Middle frontal gyrus (tissue), 1 donor: ENCODE results near the gene METTL23.
"Not testable (repeated sequence)": the region's sequence is repeated elsewhere in the genome, so short reads cannot be mapped to it uniquely, and the experiment has no call there.

Experiments
- DNase-seq: peaks from one replicate; pipeline ENCODE4 v3.0.0-alpha.2; 2015; ENCODE audit warnings: low spot score; ENCODE audit errors: extremely low spot score

Gene METTL23

DNA sequence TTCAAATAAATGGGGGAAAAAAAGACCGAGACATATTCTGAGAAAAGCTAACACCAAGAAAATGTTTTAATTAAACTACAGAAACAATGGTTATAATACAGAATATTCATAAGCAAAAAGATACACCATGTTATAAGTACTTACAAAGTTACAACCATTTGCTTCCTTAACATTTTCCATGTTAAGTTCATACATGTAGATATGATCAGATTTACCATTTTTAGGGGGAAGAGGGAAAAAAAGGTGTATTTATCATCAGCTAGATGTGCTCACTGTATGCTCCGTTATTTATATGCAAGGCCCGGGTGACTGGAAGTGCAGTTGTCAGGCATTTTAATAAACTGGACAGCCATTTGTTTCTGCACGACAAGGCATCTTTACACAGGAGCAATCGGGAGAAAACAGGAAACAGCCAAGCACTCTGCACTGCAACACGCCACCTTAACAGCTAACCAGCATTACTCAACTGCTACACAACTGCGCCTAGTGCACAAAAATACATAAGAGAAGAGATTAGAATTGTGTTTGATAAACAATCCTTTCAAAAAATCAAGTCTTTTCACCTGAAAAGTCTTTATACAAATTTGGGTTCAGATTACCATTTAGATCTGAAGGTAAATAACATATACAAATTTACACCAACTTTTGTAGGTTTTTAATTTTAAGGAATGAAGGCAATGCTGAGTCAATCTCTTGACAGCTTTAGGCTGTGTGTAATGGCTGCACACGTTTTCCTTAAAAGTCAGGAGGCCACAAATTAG lies 7.6 kb downstream of the METTL23 start:
- no peak for DNase-seq

GRCh38 chr17:76735006-76735405 lies 8.4 kb downstream of the METTL23 start:
- no peak for DNase-seq

- DNase-seq: no peak
Observed at GRCh38 chr17:76735586-76736348, 9.1 kb downstream of the METTL23 start.

GRCh38 chr17:76736349-76737081 lies 9.9 kb downstream of the METTL23 start:
- DNase-seq: no peak

DNA sequence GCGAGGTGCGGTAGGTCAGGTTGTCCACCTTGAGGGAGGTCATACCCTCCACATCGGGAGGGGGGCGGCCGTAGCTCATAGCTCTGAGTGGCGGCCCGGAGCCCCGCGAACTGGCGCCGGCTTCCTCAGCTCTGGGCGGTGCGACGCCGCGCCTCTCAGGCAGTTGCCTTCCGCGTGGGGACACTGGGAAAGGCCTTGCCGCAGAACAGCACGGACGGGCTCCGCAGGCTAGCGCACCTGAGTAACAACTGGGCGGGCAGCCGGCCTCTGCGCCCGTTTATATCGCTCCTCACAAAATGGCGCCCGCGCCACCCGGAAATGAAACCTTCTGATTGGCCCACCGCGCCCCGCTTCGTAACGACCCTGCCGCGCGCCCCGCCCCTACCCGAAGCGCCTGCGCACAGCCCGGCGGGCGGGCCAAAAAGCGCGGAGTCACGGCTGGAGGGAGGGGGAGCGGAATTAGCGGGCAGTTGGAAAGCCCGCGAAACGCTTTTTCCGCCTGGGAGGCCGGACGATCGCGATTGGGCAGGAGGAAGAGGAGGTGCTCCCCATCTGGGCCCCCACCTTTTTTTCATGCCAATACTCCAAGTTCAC lies 10.5 kb downstream of the METTL23 start, which contains the start of gene SRSF2:
Gene SRSF2, minus strand, starts transcription at position 250 of the 594 bp plus-strand sequence. Its CDS starts 171 bp downstream, at position 79.
- DNase-seq: peak; percentile 98

DNA sequence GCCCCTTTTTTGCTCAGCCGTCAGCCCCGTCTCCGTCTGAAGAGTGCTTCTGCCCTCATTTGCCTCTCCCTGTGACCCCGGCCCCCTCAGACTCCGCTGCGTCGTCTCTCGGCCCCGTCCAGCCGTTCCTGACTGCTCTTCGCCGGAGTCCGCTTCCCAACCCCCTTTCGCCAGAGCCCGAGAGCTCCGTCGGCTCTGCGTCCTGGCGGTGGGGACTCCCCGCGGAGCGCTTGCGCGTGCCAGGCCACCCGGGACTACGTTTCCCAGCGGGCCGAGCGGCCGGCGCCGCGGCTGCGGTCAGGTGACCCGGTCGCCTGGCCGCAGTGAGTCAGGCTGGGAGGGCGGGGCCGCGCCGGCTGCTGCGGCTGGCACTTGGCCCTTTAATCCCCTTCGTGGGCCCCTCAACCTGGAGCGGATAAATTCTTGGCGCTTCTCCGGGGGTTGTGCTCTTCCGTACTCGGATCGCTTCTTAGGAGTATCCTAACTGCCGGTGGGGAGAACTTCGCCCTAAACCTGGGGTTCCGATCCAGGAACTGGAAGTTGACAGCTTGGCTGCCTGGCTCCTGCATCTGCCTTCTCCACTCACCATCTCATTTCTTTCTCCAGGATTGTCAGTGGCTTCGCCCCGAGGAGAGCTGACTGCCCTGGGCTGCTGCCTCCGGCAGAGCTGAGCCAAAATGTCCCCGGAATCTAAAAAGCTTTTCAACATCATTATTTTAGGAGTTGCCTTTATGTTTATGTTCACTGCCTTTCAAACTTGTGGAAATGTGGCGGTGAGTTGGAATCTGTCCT lies 11.2 kb downstream of the METTL23 start, which contains the start of gene MFSD11:
Gene MFSD11, plus strand, starts transcription at position 444 of the 792 bp plus-strand sequence. Its CDS starts 234 bp downstream, at position 678.
- DNase-seq: peak; percentile 91

DNA sequence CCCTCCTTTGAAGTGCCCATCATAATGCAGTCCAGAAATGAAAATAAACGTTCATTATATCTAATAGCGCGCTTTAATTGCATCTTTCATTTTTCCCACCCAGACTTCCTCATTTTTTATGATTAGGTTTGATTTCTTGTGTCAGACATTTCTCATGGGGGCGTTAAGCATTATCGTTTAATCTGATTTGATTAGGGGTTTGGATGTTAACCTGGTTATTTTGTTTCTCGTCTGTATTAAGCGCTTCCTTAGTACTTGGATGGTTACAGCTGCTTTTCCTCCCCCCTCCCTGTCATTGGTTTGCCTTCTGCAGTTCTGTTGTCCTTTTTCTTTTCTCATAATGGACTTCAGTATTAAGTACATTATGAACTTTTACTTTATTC lies 11.8 kb downstream of the METTL23 start:
- no peak for DNase-seq

GRCh38 chr17:76739568-76740115 lies 13.0 kb downstream of the METTL23 start:
- DNase-seq: not testable (repeated sequence)

GRCh38 chr17:76740329-76741118 lies 13.9 kb downstream of the METTL23 start:
- DNase-seq: no peak

- DNase-seq: no peak
Observed at GRCh38 chr17:76742958-76743357, 16.3 kb downstream of the METTL23 start.

- no peak for DNase-seq
Observed at GRCh38 chr17:76744747-76745146, 18.1 kb downstream of the METTL23 start.

- DNase-seq: not testable (repeated sequence)
Observed at GRCh38 chr17:76745785-76746184, 19.1 kb downstream of the METTL23 start.

DNA sequence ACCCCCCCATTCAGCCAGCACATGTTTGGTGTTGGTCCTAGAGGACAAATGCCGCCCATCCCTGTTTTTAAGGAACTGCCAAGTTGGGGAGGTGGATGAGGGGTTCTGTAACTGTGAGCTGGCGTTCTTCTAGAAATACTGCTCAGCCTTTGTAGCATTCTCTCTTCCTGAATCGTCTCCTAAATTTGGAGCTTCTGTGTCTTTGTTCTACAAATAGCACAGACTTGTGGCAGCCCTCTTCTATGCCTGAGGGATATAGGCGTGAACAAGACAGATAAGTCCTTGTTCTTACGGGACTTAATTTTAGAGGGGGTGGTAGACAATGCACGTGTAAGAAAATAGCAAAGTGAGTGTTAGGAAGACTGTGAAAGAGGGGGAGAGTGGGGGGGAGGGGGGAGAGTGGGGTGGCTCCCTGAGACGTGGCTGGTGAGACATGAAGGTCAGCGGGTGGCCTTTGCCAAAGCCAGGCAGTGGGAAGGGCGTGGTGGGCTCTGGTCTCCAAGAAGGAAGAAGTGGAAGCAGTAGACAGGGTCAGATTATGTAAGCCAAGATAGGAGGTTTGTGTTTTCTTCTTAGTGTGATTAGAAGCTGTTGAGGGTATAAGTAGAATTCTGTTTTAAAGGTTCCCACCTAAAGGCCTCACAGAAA lies 21.2 kb downstream of the METTL23 start:
- DNase-seq: no peak

GRCh38 chr17:76748657-76749056 lies 22.0 kb downstream of the METTL23 start:
- no peak for DNase-seq

DNA sequence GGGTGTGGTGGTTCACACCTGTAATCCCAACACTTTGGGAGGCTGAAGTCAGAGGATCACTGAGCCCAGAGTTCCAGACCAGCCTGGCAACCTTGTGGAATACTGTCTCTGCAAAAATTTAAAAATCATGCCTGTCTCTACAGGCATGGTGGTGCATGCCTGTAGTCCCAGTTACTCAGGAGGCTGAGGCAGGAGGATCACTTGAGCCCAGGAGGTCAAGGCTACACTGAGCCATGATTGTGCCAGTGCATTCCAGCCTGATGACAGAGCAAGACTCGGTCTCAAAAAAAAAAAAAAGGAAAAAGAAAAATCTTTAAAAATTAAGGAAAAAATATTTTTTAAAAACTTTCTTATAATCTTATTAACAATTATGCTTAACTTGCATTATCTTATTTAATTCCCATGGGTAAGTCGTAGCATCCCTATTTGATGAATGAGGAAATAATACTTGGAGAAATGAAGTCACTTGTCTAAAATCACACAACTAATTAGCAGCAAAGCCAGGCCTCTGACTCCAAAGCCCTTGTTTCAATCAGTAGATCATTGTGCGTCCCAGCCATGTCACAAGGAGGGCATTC lies 24.9 kb downstream of the METTL23 start:
- DNase-seq: no peak

- no peak for DNase-seq
Observed at GRCh38 chr17:76752006-76752405, 25.4 kb downstream of the METTL23 start.

DNA sequence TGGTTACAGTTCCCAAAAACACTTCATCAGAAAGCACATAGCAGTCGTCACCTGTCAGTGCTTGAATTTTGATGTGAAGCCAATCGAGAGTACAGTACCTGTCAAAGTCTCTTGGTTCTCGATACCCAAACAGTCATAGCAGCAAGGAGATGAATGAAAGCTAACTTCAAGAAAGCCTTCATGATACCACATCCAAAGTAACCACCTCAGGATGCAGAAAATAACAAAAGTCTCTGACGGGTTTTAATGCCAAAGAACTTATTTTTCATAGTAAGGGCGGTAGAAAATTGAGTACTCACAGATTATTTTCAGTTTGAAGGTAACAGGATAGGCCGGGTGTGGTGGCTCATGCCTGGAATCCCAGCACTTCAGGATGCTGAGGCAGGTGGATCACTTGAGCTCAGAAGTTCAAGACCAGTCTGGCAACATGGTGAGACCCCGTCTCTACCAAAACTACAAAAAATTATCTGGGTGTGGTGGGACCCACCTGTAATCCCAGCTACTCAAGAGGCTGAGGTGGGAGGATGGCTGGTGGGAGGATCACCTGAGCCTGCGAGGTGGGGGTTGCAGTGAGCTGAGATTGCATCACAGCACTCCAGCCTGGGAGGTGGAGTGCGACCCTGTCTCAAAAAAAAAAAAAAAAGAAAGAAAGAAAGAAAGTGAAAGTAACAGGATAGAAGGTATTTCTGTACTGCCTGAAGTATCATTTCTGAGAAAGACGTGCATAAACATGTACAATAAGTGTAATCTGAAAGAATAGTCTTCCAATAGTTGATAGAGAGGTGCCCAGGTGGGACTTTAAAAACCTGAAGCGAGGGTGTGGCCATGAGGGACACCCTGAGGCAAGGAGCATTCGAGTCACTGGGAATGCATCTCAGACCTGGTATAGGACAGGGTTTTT lies 26.7 kb downstream of the METTL23 start:
- DNase-seq: no peak

DNA sequence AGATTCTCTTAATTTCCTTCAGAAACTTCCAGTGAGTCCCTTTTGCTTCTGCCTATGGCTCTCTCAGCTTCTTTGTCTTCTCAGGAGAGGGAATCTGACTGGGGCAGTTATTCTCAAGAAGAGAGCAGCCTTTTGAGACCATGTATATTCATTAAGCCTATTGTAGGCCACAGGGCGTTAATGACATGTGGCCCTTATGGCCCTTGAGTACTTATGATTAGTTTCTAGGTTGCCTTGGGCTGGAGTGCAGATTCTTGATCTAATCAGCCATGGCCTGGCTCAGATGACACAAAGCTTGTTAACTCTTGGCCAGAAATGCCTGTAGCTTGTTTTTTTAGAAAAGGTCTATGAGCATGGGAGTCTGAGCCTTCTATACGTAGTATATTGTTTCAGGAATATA lies 28.6 kb downstream of the METTL23 start:
- DNase-seq: no peak
